Endodermal cell (in vitro differentiated cells): Measurements from ENCODE around the gene PNISR. TPM values are rescaled to one million over a fixed set of nuclear protein-coding genes. Genes with fewer than 3 reads are reported as not detected.

Experiments used
- DNase-seq: peaks from one replicate; pipeline ENCODE4 v3.0.0-alpha.2; 2017
- H3K27ac ChIP-seq: 2 replicates; pipeline ENCODE4 v1.5.1; 2013; ENCODE audit warnings: mild to moderate bottlenecking, low read depth, low read length, moderate library complexity
- H3K27me3 ChIP-seq: 2 replicates; pipeline ENCODE4 v1.6.1; 2013; ENCODE audit warnings: mild to moderate bottlenecking, low read length, moderate library complexity; ENCODE audit not compliant: insufficient read depth, control insufficient read depth, poor library complexity, severe bottlenecking
- H3K36me3 ChIP-seq: 2 replicates; pipeline ENCODE4 v1.7.0; 2013; ENCODE audit warnings: mild to moderate bottlenecking, low read length, moderate library complexity; ENCODE audit not compliant: control insufficient read depth, insufficient read depth
- H3K4me1 ChIP-seq: one replicate; pipeline ENCODE4 v1.7.0; 2013; ENCODE audit warnings: low read length; ENCODE audit not compliant: control insufficient read depth, insufficient read depth
- H3K4me3 ChIP-seq: 2 replicates; pipeline ENCODE4 v1.5.1; 2013; ENCODE audit warnings: mild to moderate bottlenecking, low read length, moderate library complexity
- H3K9ac ChIP-seq: 2 replicates; pipeline ENCODE4 v1.6.1; 2013; ENCODE audit warnings: mild to moderate bottlenecking, low read length, moderate library complexity; ENCODE audit not compliant: poor library complexity, severe bottlenecking; ENCODE audit errors: extremely low read depth
- H3K9me3 ChIP-seq: 2 replicates; pipeline ENCODE4 v1.6.1; 2013; ENCODE audit warnings: mild to moderate bottlenecking, low read length, moderate library complexity; ENCODE audit not compliant: control insufficient read depth
- H3K27ac Mint-ChIP-seq: 2 replicates; pipeline ENCODE4 v1.8.0; 2020; ENCODE audit warnings: mixed read lengths
- H3K27me3 Mint-ChIP-seq: 2 replicates; pipeline ENCODE4 v1.8.0; 2021; ENCODE audit warnings: mild to moderate bottlenecking, mixed read lengths; ENCODE audit not compliant: insufficient read depth
- H3K36me3 Mint-ChIP-seq: 2 replicates; pipeline ENCODE4 v1.8.0; 2020; ENCODE audit warnings: low read depth, mixed read lengths
- H3K4me1 Mint-ChIP-seq: 2 replicates; pipeline ENCODE4 v1.8.0; 2020; ENCODE audit warnings: mixed read lengths
- H3K4me3 Mint-ChIP-seq: 2 replicates; pipeline ENCODE4 v1.8.0; 2020; ENCODE audit warnings: mild to moderate bottlenecking, moderate library complexity, mixed read lengths
- H3K9me3 Mint-ChIP-seq: 2 replicates; pipeline ENCODE4 v1.8.0; 2020; ENCODE audit warnings: mild to moderate bottlenecking, mixed read lengths
- WGBS, 2 experiments: methylation state at CpG; one replicate each; pipeline versions ENCODE4 v1.1.5 to v1.1.7; 2013; ENCODE audit warnings: missing lambda C conversion rate in 2 of 2, mixed read lengths in 1 of 2; ENCODE audit not compliant: insufficient coverage in 1 of 2, insufficient read length in 1 of 2; 5-methylcytosine and 5-hydroxymethylcytosine counted together
- total RNA-seq, 2 donors: library from RNA; stranded (reverse); fragmentation: NEBNext Ultra II Directional in 1 of 2; extraction: Animal tissue kit (Norgen Biotek cat#: 25700) in 1 of 2; gene quantifications; 2 replicates in 1 of 2; 3 replicates in 1 of 2; pipeline ENCODE4 v1.2.1, GENCODE V29; 2021
- TF ChIP-seq, protein P1 (sequence below): fragments of 200-600 bp; sonication (generic); conservative IDR thresholded peaks from 2 replicates; pipeline ENCODE4 v1.5.0; 2021; ENCODE audit warnings: antibody characterized with exemption, mild to moderate bottlenecking

Gene PNISR
- total RNA-seq, 2 donors from 2014 or later = 150 to 197 TPM

DNA sequence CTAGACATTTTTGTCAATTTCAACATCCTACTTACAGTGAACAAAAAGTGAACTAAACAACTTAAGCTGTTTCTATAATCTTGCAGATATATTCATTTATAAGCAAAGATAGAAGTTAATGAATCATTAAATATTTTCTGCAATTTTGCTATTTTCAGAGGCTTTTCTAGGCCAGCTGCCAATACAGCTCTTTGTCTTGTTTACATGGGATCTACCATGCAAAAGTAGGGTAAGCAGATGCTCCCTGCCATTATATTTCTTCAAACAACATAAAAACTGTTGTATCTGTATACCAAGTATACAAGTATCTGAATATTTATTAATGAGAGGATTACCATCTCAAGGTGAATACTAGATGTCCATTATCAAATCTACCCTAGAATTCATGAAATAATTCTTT lies 15.4 kb downstream of the PNISR start:
- no peak overlapping the region for H3K27ac Mint-ChIP-seq
- H3K9me3 ChIP-seq = no peaks in the 10 kb centered on the region
- no peaks in the 10 kb centered on the region for H3K4me1 ChIP-seq

DNA sequence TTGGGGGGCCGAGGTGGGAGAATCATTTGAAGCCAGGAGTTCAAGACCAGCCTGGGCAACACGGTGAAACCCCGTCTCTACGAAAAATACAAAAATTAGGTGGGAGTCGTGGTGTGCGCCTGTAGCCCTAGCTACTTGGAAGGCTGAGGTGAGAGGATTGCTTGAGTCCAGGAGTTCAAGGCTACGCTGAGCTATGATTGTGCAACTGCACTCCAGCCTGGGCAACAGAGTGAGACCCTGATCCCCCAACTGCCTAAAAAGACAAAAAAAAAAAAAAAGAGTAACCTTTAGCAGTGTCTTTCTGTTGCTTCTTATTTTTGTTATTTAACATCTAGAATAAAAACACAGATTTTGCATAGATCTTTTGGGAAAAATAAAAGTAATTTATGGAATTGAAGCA lies 18.0 kb downstream of the PNISR start:
- no peak overlapping the region for H3K27ac ChIP-seq
- H3K36me3 ChIP-seq = peaks cover 94% of the 10 kb centered on the region
- no peak overlapping the region for H3K9ac ChIP-seq
- 81 to 90% methylated on average over 2 to 7 of the region's 7 CpGs for WGBS, 2 experiments
- H3K9me3 Mint-ChIP-seq = no peaks in the 10 kb centered on the region
- H3K27ac Mint-ChIP-seq = no peak overlapping the region
- no peaks in the 10 kb centered on the region for H3K27me3 Mint-ChIP-seq
- no peak overlapping the region for H3K4me3 Mint-ChIP-seq
- H3K9me3 ChIP-seq = no peaks in the 10 kb centered on the region
- H3K4me1 Mint-ChIP-seq = no peaks in the 10 kb centered on the region
- H3K27me3 ChIP-seq = no peaks in the 10 kb centered on the region
- TF ChIP-seq, protein P1, sequence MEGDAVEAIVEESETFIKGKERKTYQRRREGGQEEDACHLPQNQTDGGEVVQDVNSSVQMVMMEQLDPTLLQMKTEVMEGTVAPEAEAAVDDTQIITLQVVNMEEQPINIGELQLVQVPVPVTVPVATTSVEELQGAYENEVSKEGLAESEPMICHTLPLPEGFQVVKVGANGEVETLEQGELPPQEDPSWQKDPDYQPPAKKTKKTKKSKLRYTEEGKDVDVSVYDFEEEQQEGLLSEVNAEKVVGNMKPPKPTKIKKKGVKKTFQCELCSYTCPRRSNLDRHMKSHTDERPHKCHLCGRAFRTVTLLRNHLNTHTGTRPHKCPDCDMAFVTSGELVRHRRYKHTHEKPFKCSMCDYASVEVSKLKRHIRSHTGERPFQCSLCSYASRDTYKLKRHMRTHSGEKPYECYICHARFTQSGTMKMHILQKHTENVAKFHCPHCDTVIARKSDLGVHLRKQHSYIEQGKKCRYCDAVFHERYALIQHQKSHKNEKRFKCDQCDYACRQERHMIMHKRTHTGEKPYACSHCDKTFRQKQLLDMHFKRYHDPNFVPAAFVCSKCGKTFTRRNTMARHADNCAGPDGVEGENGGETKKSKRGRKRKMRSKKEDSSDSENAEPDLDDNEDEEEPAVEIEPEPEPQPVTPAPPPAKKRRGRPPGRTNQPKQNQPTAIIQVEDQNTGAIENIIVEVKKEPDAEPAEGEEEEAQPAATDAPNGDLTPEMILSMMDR = no peak
- H3K4me1 ChIP-seq = no peaks in the 10 kb centered on the region
- H3K4me3 ChIP-seq = no peak overlapping the region
- DNase-seq = no peak
- H3K36me3 Mint-ChIP-seq = peaks cover 67% of the 10 kb centered on the region

More for the DNA sequence above, 15.4 kb downstream of the PNISR start:
- Mint-ChIP-seq H3K9me3 (no peaks in the 10 kb centered on the region), H3K4me1 (no peaks in the 10 kb centered on the region), H3K4me3 (no peak overlapping the region), H3K36me3 (peaks cover 62% of the 10 kb centered on the region), H3K27me3 (no peaks in the 10 kb centered on the region)
- Histone ChIP-seq H3K36me3 (peaks cover 91% of the 10 kb centered on the region), H3K27ac (no peak overlapping the region), H3K4me3 (no peak overlapping the region), H3K9ac (no peak overlapping the region), H3K27me3 (no peaks in the 10 kb centered on the region)
- TF ChIP-seq, protein P1 = no peak
- DNase-seq = no peak

GRCh38 chr6:99402448-99402847 lies 22.7 kb downstream of the PNISR start:
- no peaks in the 10 kb centered on the region for H3K27me3 Mint-ChIP-seq
- DNase-seq = no peak
- 95 to 97% methylated on average over 5 of the region's 5 CpGs for WGBS, 2 experiments
- no peaks in the 10 kb centered on the region for H3K27me3 ChIP-seq
- no peak overlapping the region for H3K9ac ChIP-seq
- no peak overlapping the region for H3K4me3 Mint-ChIP-seq
- TF ChIP-seq, protein P1 = no peak
- H3K27ac ChIP-seq = no peak overlapping the region
- no peaks in the 10 kb centered on the region for H3K4me1 Mint-ChIP-seq
- no peaks in the 10 kb centered on the region for H3K9me3 Mint-ChIP-seq
- H3K9me3 ChIP-seq = no peaks in the 10 kb centered on the region
- no peak overlapping the region for H3K4me3 ChIP-seq
- peaks cover 62% of the 10 kb centered on the region for H3K36me3 Mint-ChIP-seq
- no peaks in the 10 kb centered on the region for H3K4me1 ChIP-seq
- H3K36me3 ChIP-seq = peaks cover 93% of the 10 kb centered on the region
- no peak overlapping the region for H3K27ac Mint-ChIP-seq
